HuH-7.5 (cell line): ENCODE results near the gene COIL.
"Not testable (repeated sequence)": the region's sequence is repeated elsewhere in the genome, so short reads cannot be mapped to it uniquely, and the experiment has no call there.

Experiments used
- DNase-seq: peaks from one replicate; pipeline ENCODE4 v3.0.0; 2011; ENCODE audit warnings: low spot score

COIL gene

DNA sequence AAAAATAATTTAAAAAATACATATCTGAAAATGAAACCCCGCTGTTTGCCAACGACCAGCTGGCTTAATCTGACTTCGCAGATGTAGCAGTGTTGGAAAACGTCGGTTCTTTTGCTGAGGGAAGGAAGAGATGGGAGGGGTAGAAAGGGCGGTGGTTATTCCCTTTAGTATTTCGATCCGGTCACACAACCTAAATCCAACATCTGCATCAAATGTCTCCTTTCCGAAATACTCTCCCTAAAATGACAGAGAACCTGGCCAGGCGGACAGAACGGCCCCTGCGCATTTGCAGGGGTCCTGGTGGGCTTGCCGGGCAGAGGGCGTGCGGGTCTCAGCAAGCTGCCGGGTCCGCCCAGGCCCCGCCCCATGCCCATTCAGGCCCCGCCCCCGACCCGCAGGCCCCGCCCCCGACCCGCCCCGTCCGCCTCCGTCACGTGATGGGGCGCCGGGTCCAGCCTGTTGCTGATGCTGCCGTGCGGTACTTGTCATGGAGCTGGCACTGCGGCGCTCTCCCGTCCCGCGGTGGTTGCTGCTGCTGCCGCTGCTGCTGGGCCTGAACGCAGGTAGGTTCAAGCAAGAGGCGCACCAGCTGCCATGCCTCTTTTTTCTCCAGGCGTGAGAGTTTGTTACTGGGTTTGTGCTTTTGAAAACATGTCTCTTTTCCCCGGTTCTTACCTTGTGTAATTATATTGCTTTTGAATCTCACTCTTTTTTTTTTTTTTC lies 17.0 kb upstream of the COIL start, which contains the start of gene SCPEP1:
Gene SCPEP1 (plus strand): TSS at position 459 of the 723 bp plus-strand sequence. CDS start 29 bp downstream, at position 488.
- peak; percentile 85 for DNase-seq

GRCh38 chr17:56976941-56977608 lies 16.2 kb upstream of the COIL start:
- no peak for DNase-seq

GRCh38 chr17:56975656-56976055 lies 14.8 kb upstream of the COIL start:
- DNase-seq, result no peak

DNA sequence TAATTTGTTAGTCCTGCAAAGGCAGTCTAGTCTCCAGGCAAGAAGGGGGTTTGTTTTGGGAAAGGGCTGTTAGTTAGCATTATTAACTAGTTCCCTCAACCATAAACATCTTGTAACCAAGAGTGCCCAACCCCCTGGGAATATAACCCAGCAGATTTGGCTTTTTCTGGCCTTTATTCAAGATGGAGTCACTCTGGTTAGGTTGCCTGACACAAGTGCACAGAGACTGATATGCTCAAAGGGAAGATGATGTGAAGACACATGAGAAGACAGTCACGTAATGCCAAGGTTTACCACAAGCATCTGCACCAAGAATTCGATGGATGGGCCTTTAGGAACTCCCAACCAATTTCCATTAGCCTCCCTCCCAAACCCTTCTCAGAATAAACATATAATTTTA lies 13.2 kb upstream of the COIL start:
- no peak for DNase-seq

DNA sequence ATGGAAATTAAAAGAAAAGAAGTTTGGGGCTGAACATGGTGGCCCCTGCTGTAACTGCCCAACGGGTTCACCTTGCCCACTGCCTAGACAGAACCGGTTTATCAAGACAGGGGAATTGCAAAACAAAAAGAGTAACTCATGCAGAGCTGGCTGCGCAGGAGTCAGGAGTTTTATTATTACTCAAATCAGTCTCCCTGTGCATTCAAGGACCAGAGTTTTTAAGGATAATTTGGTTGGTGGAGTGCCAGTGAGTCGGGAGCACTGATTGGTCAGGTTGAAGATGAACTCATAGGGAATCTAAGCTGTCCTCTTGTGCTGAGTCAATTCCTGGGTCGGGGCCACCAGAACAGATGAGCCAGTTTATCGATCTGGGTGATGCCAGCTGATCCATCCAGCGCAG lies 12.7 kb upstream of the COIL start:
- DNase-seq, result no peak

GRCh38 chr17:56972111-56972730 lies 11.4 kb upstream of the COIL start:
- DNase-seq, result no peak

- no peak for DNase-seq
These were observed 10.1 kb upstream of the COIL start for GRCh38 chr17:56970974-56971373.

DNA sequence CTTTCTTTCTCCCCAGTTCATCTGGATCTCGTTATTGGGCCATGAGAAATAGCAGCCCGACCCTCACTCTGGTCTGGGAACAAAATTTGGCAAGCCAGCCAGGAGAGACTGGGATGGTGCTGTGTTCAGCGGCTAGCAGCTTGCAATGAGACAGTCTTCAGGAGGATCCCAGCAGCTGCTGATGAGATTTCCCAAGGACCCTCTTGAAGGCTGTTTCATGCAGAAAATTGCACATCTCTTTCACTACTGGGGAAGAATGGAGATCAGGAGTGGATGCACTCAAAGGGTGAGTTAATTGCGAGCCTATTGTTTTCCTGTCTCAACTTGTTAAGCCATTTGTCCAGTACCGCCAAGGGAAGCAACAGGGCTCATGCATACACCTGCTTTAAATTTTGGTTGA lies 5.5 kb upstream of the COIL start:
- DNase-seq, result no peak

GRCh38 chr17:56965681-56966080 lies 4.8 kb upstream of the COIL start:
- not testable (repeated sequence) for DNase-seq

GRCh38 chr17:56965241-56965640 lies 4.4 kb upstream of the COIL start:
- not testable (repeated sequence) for DNase-seq

DNA sequence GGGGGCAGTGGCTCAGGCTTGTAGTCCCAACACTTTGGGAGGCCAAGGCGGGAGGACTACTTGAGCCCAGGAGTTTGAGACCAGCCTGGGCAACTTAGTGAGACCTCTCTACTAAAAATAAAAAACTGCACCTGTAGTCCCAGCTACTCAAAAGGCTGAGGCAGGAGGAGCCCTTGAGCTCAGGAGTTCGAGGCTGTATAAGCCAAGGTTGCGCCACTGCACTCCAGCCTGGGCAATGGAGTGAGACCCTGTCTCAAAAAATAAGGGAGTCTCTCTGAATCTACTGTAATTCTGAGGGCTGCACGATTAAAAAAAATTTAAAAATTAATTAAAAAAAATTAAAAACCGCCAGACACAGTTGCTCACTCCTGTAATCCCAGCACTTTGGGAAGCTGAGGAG lies 3.9 kb downstream of the COIL start:
- DNase-seq, result no peak

DNA sequence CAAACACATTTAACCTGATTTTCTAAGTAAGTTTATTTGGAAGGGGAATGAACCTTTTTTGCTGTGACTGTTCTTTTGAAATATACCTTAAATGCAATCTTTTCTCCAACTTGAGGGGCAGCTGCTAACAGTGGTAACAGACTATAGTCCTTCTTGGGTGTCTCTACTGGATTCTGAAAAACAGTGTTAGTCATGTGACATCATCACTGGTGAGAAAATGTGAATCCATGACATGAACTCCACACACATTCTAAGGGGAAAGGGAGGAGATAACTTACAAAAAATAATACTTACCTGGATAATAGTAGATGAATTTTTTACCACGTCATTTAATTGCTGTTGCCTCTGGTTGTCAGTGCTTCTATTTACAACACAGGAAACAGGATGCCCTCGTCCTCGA lies 11.3 kb downstream of the COIL start:
- no peak for DNase-seq

DNA sequence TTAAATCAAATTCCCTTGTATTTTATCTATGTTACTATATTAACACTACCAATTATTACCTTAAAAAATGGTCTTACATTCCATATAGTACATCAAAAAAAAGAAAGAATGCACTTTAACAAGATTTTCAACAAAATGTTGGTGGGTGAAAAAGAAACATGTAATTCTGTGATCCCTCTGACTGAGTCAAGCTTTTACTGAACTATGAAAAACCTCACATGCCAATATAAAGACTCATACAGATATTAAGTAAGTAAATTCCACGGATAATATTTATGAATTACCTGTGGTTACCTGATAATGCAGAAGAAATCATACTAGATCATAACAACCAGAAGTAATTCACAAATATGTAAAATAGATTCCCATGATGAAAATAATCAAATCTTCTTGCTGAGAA lies 12.4 kb downstream of the COIL start:
- no peak for DNase-seq

GRCh38 chr17:56947741-56948140 lies 13.1 kb downstream of the COIL start:
- no peak for DNase-seq

DNA sequence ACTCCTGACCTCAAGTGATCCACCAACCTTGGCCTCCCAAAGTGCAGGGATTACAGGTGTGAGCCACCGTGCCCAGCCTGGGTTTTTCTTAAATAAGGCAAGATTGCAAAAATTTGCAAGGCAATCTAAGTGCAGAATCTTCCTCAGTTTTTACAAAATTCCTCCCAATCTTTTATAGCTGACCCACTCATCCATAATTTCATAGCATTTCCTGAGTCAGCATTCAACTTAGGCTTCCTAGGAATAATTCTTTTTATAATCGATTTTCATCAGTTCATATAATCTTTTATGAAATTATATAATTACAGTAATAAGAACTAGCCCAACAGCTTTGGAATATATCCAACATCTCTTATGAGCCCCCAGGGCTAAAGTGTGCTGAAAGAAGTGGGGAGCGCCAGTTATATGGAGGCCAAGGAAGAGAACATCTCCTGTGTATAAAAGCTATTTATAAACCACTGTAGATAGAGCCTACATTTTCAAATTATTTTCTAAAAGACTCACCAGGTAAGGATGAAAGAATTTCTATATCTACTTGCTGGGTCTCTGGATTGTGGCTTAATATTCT lies 14.8 kb downstream of the COIL start:
- DNase-seq, result no peak

DNA sequence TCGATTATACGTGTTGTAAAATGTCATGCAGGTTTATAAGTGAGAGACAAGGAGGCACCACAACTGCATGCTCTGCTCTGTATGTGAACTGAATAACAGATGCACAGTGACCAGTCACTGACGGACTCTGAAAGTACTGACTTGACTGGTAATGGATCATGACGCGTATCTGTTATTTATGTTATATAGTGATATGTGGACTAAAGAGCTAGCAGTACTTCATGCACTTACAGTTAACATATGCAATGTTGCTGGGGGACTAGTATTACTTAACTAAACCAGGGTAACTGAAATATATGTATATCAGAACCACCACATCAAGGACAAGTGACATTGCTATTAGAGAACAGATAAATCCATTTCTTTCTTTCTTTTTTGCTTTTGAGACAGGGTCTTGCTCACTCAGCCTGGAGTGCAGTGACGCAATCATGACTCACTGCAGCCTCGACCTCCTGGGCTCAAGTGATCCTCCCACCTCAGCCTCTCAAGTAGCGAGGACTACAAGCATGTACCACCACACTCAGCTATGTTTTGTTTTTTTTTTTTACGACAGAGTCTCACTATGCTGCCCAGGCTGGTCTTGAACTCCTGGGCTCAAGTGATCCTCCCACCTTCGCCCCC lies 17.2 kb downstream of the COIL start:
- DNase-seq, result no peak

- DNase-seq, result peak; percentile 42
These were observed 20.9 kb downstream of the COIL start for GRCh38 chr17:56939869-56940484.

GRCh38 chr17:56938206-56938605 lies 22.6 kb downstream of the COIL start:
- DNase-seq, result not testable (repeated sequence)

GRCh38 chr17:56937687-56938086 lies 23.2 kb downstream of the COIL start:
- no peak for DNase-seq

- DNase-seq, result no peak
These were observed 24.0 kb downstream of the COIL start for GRCh38 chr17:56936697-56937322.

- DNase-seq, result no peak
These were observed 25.4 kb downstream of the COIL start for GRCh38 chr17:56935461-56935860.

GRCh38 chr17:56934280-56934679 lies 26.6 kb downstream of the COIL start:
- no peak for DNase-seq
